PC-3 (cell line): ENCODE results near the gene GPR52.

Experiments used
- CTCF ChIP-seq: fragments of 300-600 bp; sonication (generic); conservative IDR thresholded peaks from 2 replicates; pipeline ENCODE4 v1.5.1; 2017; ENCODE audit warnings: antibody characterized with exemption, low read depth, mild to moderate bottlenecking, low read length
- EZH2 ChIP-seq: fragments of 300-600 bp; sonication (generic); IDR thresholded peaks from one replicate; pipeline ENCODE4 v1.6.1; 2017; ENCODE audit warnings: antibody characterized with exemption, mild to moderate bottlenecking, low read length; ENCODE audit not compliant: unreplicated experiment

- TF ChIP-seq CTCF, result no peak
- no peak for TF ChIP-seq EZH2
Measured at GRCh38 chr1:174491606-174492005, 43.8 kb downstream of the GPR52 start.
